ENCODE results near the gene TRMT61B. TPM values are rescaled to one million over a fixed set of nuclear protein-coding genes. Genes with fewer than 3 reads are reported as not detected.
A peak's percentile ranks its signal among the peaks of the same experiment; 100 is the strongest.

Gene TRMT61B
- 10 to 100 TPM in 3 of 4 donors, 1 to 10 TPM in 1; 5.8 to 15.2 (median 13.5) TPM for total RNA-seq

DNA sequence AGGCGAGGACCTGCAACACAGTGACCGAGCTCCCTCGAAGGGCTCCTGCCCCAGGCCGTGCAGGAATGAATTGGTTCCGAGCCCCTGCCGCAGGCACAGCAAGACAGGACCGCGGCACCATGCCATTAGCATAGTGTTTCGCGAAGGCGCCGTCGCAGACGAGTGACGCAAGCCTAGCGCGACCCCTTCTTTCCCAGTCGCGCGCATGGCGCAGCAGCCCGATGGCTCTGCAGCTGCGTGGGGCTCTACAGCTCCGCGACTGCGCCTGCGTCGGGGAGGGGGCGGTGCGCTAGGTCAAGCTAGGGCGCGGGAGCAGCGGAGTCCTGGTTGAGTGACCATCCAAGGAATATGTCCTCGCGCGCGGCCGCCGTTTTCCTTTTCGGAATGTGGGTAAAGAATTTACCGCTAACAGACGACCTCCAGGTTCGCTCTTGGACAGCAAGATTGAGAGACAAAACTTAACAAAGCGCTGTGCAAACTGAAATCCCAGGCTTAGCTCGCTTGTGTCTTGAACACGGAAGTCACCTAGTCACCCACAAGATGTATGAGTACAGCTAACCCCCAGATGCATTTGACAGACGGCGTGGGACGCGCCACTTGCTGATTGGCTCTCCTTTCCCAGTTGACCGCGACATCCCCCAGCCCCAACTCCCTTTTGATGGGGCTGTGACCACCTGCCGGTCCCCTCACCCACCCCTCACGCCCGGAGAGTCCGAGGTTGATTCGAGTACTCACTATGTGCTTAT, at the start of gene TRMT61B:
TSS of gene TRMT61B (minus strand) at position 164 of the 746 bp plus-strand sequence. CDS start at position 132, 32 bp downstream.
- Histone ChIP-seq H3K9me3 (no peaks in the 10 kb centered on the region), H3K36me3 (peaks cover 0 to under 1% of the 10 kb centered on the region in 2 donors), H3K27me3 (no peaks in the 10 kb centered on the region), H3K4me3 (peak within 1 kb of the TSS; percentile 82 to 89 (median 84)), H3K4me1 (peaks cover 21 to 33% of the 10 kb centered on the region in 2 donors), H3K27ac (peak within 1 kb of the TSS; percentile 79 to 92 (median 83))
- ATAC-seq (peak; percentile 93 to 94), DNase-seq (peak; percentile 89 to 95)
- in situ Hi-C loops (cut with MboI; ENCODE audit: low sequenced_read_pairs in 4 of 4): no loop called here
- intact Hi-C loops (cut with DNase I; ENCODE audit: low total_unique reads): loop anchor here (1.0 to 5.0 kb wide), 2 partner anchors 24 to 142 kb away; partner anchors contain the start of gene WDR43
- peak; percentile 47 to 54 for TF ChIP-seq POLR2A (IDR thresholded peaks at IDR 0.05)
- TF ChIP-seq, protein P1, sequence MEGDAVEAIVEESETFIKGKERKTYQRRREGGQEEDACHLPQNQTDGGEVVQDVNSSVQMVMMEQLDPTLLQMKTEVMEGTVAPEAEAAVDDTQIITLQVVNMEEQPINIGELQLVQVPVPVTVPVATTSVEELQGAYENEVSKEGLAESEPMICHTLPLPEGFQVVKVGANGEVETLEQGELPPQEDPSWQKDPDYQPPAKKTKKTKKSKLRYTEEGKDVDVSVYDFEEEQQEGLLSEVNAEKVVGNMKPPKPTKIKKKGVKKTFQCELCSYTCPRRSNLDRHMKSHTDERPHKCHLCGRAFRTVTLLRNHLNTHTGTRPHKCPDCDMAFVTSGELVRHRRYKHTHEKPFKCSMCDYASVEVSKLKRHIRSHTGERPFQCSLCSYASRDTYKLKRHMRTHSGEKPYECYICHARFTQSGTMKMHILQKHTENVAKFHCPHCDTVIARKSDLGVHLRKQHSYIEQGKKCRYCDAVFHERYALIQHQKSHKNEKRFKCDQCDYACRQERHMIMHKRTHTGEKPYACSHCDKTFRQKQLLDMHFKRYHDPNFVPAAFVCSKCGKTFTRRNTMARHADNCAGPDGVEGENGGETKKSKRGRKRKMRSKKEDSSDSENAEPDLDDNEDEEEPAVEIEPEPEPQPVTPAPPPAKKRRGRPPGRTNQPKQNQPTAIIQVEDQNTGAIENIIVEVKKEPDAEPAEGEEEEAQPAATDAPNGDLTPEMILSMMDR (IDR thresholded peaks at IDR 0.05 in 4 of 5, conservative IDR thresholded peaks at IDR 0.05 in 1 of 5): peak in 2 of 5 experiments; percentile 21 to 24

DNA sequence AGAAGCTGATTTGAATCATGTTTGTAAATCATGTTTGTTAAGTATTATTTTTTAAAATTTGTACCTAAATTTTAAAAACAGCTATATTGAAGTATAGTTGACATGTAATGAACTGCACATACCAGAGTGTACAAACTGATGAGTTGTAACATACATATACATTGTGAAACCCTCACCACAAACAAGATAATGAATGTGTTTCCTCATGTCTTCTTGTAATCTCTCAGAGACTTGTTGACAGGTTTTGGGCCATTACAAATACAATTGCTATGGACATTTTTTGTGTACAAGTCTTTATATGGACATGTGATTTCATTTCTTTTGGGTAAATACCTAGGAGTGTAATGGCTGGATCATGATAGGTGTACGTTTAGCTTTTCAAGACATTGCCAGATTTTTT, 45.8 kb upstream of the TRMT61B start:
- no peak for TF ChIP-seq POLR2A (IDR thresholded peaks at IDR 0.05)
- TF ChIP-seq, protein P1 (IDR thresholded peaks at IDR 0.05 in 4 of 5, conservative IDR thresholded peaks at IDR 0.05 in 1 of 5): no peak
- no peaks in the 10 kb centered on the region for H3K27me3 ChIP-seq
- in situ Hi-C loops (cut with MboI; ENCODE audit: low sequenced_read_pairs in 4 of 4) (no loop called here), intact Hi-C loops (cut with DNase I; ENCODE audit: low total_unique reads) (no loop called here)
- ATAC-seq (no peak), DNase-seq (no peak)
- H3K4me1 ChIP-seq: no peaks in the 10 kb centered on the region
- H3K9me3 ChIP-seq: no peaks in the 10 kb centered on the region
- H3K27ac ChIP-seq: no peak overlapping the region
- no peak overlapping the region for H3K4me3 ChIP-seq
- H3K36me3 ChIP-seq: peaks cover 4 to 51% of the 10 kb centered on the region in 2 donors

DNA sequence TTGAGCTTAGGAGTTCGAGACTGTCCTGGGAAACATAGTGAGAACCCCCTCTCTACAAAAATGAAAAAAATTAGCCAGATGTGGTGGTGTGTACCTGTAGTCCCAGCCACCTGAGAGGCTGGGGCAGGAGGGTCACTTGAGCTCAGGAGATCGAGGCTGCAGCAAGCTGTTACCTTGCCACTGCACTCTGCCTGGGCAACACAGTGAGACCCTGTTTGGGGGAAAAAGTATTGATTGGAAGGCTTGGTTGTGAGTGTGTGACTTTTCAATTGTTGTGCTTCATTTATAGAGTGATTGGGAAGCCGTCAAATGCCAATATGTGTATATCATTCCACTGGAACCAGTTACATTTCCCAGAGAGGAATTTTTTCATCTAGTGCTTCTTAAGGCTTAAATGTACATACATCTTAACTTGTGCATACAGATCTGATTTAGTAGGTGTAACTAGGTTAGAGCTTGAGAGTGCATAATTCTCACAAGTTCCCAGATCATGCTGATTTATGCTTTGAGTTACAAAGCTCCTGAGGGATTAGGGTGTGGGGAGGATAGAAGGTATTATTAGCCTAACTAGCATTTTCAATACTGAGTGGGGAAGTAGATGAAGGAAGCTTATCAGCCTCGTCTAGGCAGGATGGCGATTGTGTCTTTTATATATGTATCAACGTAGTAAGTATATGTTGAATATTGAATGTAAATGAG, 39.7 kb upstream of the TRMT61B start:
- H3K27me3 ChIP-seq: no peaks in the 10 kb centered on the region
- in situ Hi-C loops (cut with MboI; ENCODE audit: low sequenced_read_pairs in 4 of 4) (no loop called here), intact Hi-C loops (cut with DNase I; ENCODE audit: low total_unique reads) (no loop called here)
- DNase-seq: no peak
- H3K4me3 ChIP-seq: no peak overlapping the region
- peaks cover 5 to 7% of the 10 kb centered on the region in 2 donors for H3K4me1 ChIP-seq
- ATAC-seq: no peak
- H3K27ac ChIP-seq: no peak overlapping the region
- peaks cover 4 to 70% of the 10 kb centered on the region in 2 donors for H3K36me3 ChIP-seq
- no peaks in the 10 kb centered on the region for H3K9me3 ChIP-seq
- TF ChIP-seq, protein P1 (IDR thresholded peaks at IDR 0.05 in 4 of 5, conservative IDR thresholded peaks at IDR 0.05 in 1 of 5): no peak
- no peak for TF ChIP-seq POLR2A (IDR thresholded peaks at IDR 0.05)

DNA sequence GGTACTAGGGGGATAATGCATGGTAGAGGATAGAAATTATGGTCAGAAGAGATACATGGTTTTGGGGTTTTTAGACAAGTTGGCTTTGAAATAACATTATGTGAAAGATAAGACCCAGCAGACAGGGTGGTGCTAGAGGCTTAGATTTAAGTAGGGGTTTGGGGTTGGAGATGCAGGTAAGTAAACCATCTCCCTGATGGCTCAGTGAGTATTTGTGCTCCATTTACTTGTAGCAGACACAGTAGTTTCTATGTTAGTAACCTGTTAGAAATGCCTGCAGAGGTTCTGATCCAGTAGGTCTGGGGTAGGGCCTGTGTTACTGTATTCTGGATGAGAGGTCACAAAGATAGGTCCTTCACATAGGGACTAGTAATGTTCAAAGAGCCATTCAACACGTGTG, 38.1 kb upstream of the TRMT61B start:
- in situ Hi-C loops (cut with MboI; ENCODE audit: low sequenced_read_pairs in 4 of 4) (no loop called here), intact Hi-C loops (cut with DNase I; ENCODE audit: low total_unique reads) (no loop called here)
- H3K4me3 ChIP-seq: no peak overlapping the region
- no peak overlapping the region for H3K27ac ChIP-seq
- DNase-seq (no peak), ATAC-seq (no peak)
- TF ChIP-seq, protein P1 (IDR thresholded peaks at IDR 0.05 in 4 of 5, conservative IDR thresholded peaks at IDR 0.05 in 1 of 5): no peak
- no peak for TF ChIP-seq POLR2A (IDR thresholded peaks at IDR 0.05)
- peaks cover 11 to 13% of the 10 kb centered on the region in 2 donors for H3K4me1 ChIP-seq
- peaks cover 0 to 58% of the 10 kb centered on the region in 2 donors for H3K36me3 ChIP-seq
- no peaks in the 10 kb centered on the region for H3K9me3 ChIP-seq
- no peaks in the 10 kb centered on the region for H3K27me3 ChIP-seq
